Measurements from ENCODE around the gene NFIC. TPM values are rescaled to one million over a fixed set of nuclear protein-coding genes. Genes with fewer than 3 reads are reported as not detected.
A peak's percentile ranks its signal among the peaks of the same experiment; 100 is the strongest.

NFIC gene
- 2.6 and 7.2 TPM in 2 replicates for polyA plus RNA-seq (2012; rRNA removed)
- polyA plus RNA-seq (2012; cell fraction: cytosol; rRNA removed) = 5.7 and 8.1 TPM in 2 replicates
- polyA plus RNA-seq (2012; cell fraction: nucleus; rRNA removed) = 13.4 and 14.9 TPM in 2 replicates

DNA sequence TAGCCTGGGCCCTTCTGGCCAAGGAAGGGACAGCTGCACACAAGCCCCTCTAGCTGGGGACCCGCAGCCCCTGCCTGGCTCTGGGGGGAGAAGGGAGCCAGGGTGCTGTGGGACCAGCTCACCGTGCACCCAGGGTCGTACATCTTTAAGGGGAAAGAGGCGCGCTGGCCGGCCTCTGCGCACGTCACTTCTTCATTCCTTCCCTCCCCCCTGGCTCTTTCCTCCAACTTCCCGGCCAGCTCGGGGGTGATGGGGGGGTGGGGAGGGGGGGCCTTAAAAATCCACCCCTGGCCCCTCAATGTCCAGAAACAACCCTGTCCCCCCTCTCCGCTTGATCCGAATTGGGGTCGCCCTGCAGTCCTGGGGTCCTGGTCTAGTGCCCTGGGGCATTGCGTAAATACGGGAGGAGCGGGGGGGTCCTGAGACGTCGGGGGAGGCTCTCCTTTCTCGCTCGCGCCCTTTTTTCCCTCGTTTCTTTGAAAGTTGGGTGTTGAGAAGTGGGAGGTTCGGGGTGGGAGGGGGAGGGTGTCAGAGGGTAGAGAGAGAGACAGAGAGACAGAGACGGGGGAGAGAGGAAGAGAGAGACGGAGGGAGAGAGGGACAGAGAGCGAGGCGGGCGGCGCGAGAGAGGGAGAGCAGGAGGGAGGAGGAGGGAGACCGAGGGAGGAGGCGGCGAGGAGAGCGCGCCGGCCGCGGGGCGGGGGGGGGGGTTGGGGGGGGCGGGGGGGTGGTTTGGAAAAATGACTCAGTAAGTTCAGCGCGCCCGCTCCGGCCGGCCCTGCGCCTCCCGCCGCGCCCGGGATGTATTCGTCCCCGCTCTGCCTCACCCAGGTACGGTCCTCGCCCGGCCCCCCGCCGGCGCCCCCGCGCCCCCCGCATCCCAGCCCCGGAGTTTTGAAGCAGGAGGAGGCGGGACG is at the start of gene NFIC:
NFIC (plus strand) TSS at position 748 of the 917 bp plus-strand sequence; CDS start at position 802, 54 bp downstream.
- 2% methylated on average over 38 of the region's 64 CpGs for WGBS (ENCODE audit: low lambda C conversion rate)
- TF ChIP-seq, protein P1, sequence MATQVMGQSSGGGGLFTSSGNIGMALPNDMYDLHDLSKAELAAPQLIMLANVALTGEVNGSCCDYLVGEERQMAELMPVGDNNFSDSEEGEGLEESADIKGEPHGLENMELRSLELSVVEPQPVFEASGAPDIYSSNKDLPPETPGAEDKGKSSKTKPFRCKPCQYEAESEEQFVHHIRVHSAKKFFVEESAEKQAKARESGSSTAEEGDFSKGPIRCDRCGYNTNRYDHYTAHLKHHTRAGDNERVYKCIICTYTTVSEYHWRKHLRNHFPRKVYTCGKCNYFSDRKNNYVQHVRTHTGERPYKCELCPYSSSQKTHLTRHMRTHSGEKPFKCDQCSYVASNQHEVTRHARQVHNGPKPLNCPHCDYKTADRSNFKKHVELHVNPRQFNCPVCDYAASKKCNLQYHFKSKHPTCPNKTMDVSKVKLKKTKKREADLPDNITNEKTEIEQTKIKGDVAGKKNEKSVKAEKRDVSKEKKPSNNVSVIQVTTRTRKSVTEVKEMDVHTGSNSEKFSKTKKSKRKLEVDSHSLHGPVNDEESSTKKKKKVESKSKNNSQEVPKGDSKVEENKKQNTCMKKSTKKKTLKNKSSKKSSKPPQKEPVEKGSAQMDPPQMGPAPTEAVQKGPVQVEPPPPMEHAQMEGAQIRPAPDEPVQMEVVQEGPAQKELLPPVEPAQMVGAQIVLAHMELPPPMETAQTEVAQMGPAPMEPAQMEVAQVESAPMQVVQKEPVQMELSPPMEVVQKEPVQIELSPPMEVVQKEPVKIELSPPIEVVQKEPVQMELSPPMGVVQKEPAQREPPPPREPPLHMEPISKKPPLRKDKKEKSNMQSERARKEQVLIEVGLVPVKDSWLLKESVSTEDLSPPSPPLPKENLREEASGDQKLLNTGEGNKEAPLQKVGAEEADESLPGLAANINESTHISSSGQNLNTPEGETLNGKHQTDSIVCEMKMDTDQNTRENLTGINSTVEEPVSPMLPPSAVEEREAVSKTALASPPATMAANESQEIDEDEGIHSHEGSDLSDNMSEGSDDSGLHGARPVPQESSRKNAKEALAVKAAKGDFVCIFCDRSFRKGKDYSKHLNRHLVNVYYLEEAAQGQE (IDR thresholded peaks at IDR 0.05; ENCODE audit: low read depth, low read length) = 0 out of 2 replicates have a peak, but pooled peaks have one; percentile 2
- no peak for TF ChIP-seq POLR2AphosphoS5 (IDR thresholded peaks at IDR 0.05; ENCODE audit: low read depth, low read length)
- no peak for TF ChIP-seq EP300 (IDR thresholded peaks at IDR 0.05; ENCODE audit: borderline replicate concordance in 1 of 2, low read depth in 1 of 2, low read length in 1 of 2)
- TF ChIP-seq FOSL2 (IDR thresholded peaks at IDR 0.05; ENCODE audit: borderline replicate concordance, low read depth) = peak; percentile 22; the same call in 1 of the 2 replicates
- no peak for TF ChIP-seq JUND (IDR thresholded peaks at IDR 0.05)
- TF ChIP-seq, protein P2, sequence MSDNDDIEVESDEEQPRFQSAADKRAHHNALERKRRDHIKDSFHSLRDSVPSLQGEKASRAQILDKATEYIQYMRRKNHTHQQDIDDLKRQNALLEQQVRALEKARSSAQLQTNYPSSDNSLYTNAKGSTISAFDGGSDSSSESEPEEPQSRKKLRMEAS (IDR thresholded peaks at IDR 0.05; ENCODE audit: low read depth) = peak; percentile 43; the same call in 1 of the 2 replicates
- no peak for TF ChIP-seq FOXJ3 (CRISPR knock-in tag; IDR thresholded peaks at IDR 0.05)
- no peak for TF ChIP-seq GABPA (IDR thresholded peaks at IDR 0.05; ENCODE audit: low read depth)
- TF ChIP-seq TAF1 (IDR thresholded peaks at IDR 0.05; ENCODE audit: borderline replicate concordance, low read depth, low read length) = 0 out of 2 replicates have a peak, but pooled peaks have one; percentile 33
- no peak for TF ChIP-seq SMC3 (IDR thresholded peaks at IDR 0.05; ENCODE audit: low read depth, low read length)
- no peak for TF ChIP-seq MXI1 (IDR thresholded peaks at IDR 0.05; ENCODE audit: low read depth, low read length)
- peak within 1 kb of the TSS; percentile 92 for H3K9ac ChIP-seq
- H3K27me3 ChIP-seq (ENCODE audit: insufficient read depth) = no peaks in the 10 kb centered on the region
- H2AFZ ChIP-seq (ENCODE audit: low read depth) = 0 out of 2 replicates have a peak within 1 kb of the TSS, but pooled peaks have one; percentile 56
- no peaks in the 10 kb centered on the region for H3K36me3 ChIP-seq (replicated peaks in 1 of 2; ENCODE audit: control insufficient read depth in 1 of 2, insufficient read depth in 2 of 2, low read length in 1 of 2)
- peak within 1 kb of the TSS; percentile 74 to 89 for H3K27ac ChIP-seq (ENCODE audit: low read depth in 2 of 2, low read length in 1 of 2)
- POLR2A ChIA-PET = interaction anchor here (0.5 to 1.6 kb wide), 5 partner anchors 9 to 63 kb away, joined by 3 to 8 read pairs (median 4); no protein-coding TSS in a partner anchor
- H3F3A ChIP-seq (replicated peaks; ENCODE audit: insufficient read depth) = peaks cover 23% of the 10 kb centered on the region
- H3K4me2 ChIP-seq = peak within 1 kb of the TSS; percentile 97
- DNase-seq = peak; percentile 84
- peaks cover 50% of the 10 kb centered on the region for H4K20me1 ChIP-seq (ENCODE audit: insufficient read depth)
- H3K9me2 ChIP-seq = no peaks in the 10 kb centered on the region
- H3K4me3 ChIP-seq (ENCODE audit: low read depth in 2 of 2, low read length in 1 of 2) = peak within 1 kb of the TSS; percentile 63 to 79
- H3K4me1 ChIP-seq (ENCODE audit: control insufficient read depth in 1 of 2, insufficient read depth in 2 of 2, low read depth in 1 of 2, low read length in 1 of 2) = peaks cover 18 to 40% of the 10 kb centered on the region in 2 experiments; a peak in 3 of 4 replicates
- no peaks in the 10 kb centered on the region for H3K9me3 ChIP-seq
- CTCF ChIA-PET = interaction anchor here (0.8 to 2.6 kb wide), 2 partner anchors 63 to 179 kb away, joined by 3 to 15 read pairs; no protein-coding TSS in a partner anchor
- peaks cover 85% of the 10 kb centered on the region for H3K79me2 ChIP-seq (ENCODE audit: insufficient read depth)

Measured in SK-N-SH (cell line).